Endothelial cell of umbilical vein (primary cell): Measurements from ENCODE around the gene RADIL. TPM values are rescaled to one million over a fixed set of nuclear protein-coding genes. Genes with fewer than 3 reads are reported as not detected.

Source experiments
- BruUV-seq: library from RNA; stranded (reverse); fragments of 400-500 nt; replicated peaks from 2 replicates; lab custom pipeline; 2021; lab: Mats Ljungman, UMichigan
- CTCF ChIA-PET: fragments of 300-600, 350-600 bp; sonication (Branson Sonifier 250); formaldehyde crosslinking; loops from one replicate; lab custom pipeline; 2021; ENCODE audit warnings: antibody characterized with exemption, inconsistent platforms; lab: Charles Lee
- POLR2A ChIA-PET: fragments of 300-600, 350-600 bp; sonication (Branson Sonifier 250); formaldehyde crosslinking; loops from one replicate; lab custom pipeline; 2021; ENCODE audit warnings: antibody characterized with exemption, inconsistent platforms; lab: Charles Lee
- DNase-seq: peaks from one replicate; pipeline ENCODE4 v3.0.0-alpha.2; 2011; ENCODE audit warnings: low read depth, low spot score
- FAIRE-seq: peaks from 2 replicates; lab custom pipeline; 2011; peaks lifted over from hg19 to GRCh38; lab: Jason Lieb, UNC
- H2AFZ ChIP-seq: 2 replicates; pipeline ENCODE4 v1.6.0; 2012; ENCODE audit warnings: low read depth, low read length, control low read depth, inconsistent platforms
- H3K27ac ChIP-seq: 2 replicates; pipeline ENCODE4 v1.5.1; 2011; ENCODE audit warnings: low read depth, mild to moderate bottlenecking, control low read depth, low read length, moderate library complexity; ENCODE audit not compliant: insufficient read depth
- H3K27me3 ChIP-seq, 2 experiments: 2 replicates each; pipeline versions ENCODE4 v1.6.0 to v1.6.1; 2011; ENCODE audit warnings: low read length in 2 of 2, mixed read lengths in 1 of 2; ENCODE audit not compliant: control insufficient read depth in 2 of 2, insufficient read depth in 2 of 2
- H3K36me3 ChIP-seq, 2 experiments: 2 replicates in 1 of 2; 3 replicates in 1 of 2; pipeline ENCODE4 v1.5.1; 2011; ENCODE audit warnings: low read length in 2 of 2, mild to moderate bottlenecking in 1 of 2, moderate library complexity in 1 of 2; ENCODE audit not compliant: control insufficient read depth in 2 of 2, insufficient read depth in 2 of 2; ENCODE audit errors: extremely low read depth in 1 of 2
- H3K4me1 ChIP-seq: 3 replicates; pipeline ENCODE4 v1.5.1; 2011; ENCODE audit warnings: mild to moderate bottlenecking, low read length; ENCODE audit not compliant: control insufficient read depth, insufficient read depth; ENCODE audit errors: extremely low read depth
- H3K4me2 ChIP-seq: 2 replicates; pipeline ENCODE4 v1.6.1; 2011; ENCODE audit warnings: low read length, control low read depth, mixed read lengths; ENCODE audit not compliant: insufficient read depth
- H3K4me3 ChIP-seq, 3 experiments: fragments of 200-600 bp in 1 of 3; sonication (generic), shearing (Covaris generic) in 1 of 3; replicated peaks in 1 of 3; 2 replicates each; pipeline ENCODE4 v1.5.1; 2011 to 2016; ENCODE audit warnings: control low read depth in 3 of 3, low read length in 3 of 3, mild to moderate bottlenecking in 2 of 3, inconsistent platforms in 1 of 3, low read depth in 1 of 3, moderate library complexity in 1 of 3; ENCODE audit not compliant: insufficient read depth in 1 of 3
- H3K79me2 ChIP-seq: 2 replicates; pipeline ENCODE4 v1.6.0; 2012; ENCODE audit warnings: low read length, inconsistent platforms; ENCODE audit not compliant: control insufficient read depth, insufficient read depth
- H3K9ac ChIP-seq: replicated peaks from 2 replicates; pipeline ENCODE3; 2011; ENCODE audit warnings: low read length, control low read depth; ENCODE audit not compliant: insufficient read depth; ENCODE audit errors: extremely low read depth
- H3K9me1 ChIP-seq: replicated peaks from 3 replicates; pipeline ENCODE4 v1.6.0; 2011; ENCODE audit warnings: mild to moderate bottlenecking, low read length; ENCODE audit not compliant: control insufficient read depth, insufficient read depth; ENCODE audit errors: extremely low read depth
- H3K9me3 ChIP-seq: replicated peaks from 2 replicates; pipeline ENCODE4 v1.5.1; 2012; ENCODE audit warnings: low read length, inconsistent platforms; ENCODE audit not compliant: control insufficient read depth, insufficient read depth
- H4K20me1 ChIP-seq: replicated peaks from 2 replicates; pipeline ENCODE3; 2011; ENCODE audit warnings: mild to moderate bottlenecking, low read length; ENCODE audit not compliant: control insufficient read depth, insufficient read depth; ENCODE audit errors: extremely low read depth
- EZH2 ChIP-seq: IDR thresholded peaks from 2 replicates; pipeline ENCODE4 v1.6.1; 2012; ENCODE audit warnings: borderline replicate concordance, low read depth, mild to moderate bottlenecking, moderate library complexity, low read length, inconsistent platforms; ENCODE audit not compliant: severe bottlenecking
- GATA2 ChIP-seq: IDR thresholded peaks from 2 replicates; pipeline ENCODE4 v1.7.0; 2011; ENCODE audit warnings: low read depth, mild to moderate bottlenecking, moderate library complexity, mixed read lengths, low read length; ENCODE audit not compliant: insufficient read length, insufficient read depth
- MYC ChIP-seq: IDR thresholded peaks from one replicate; pipeline ENCODE4 v1.6.1; 2011; ENCODE audit warnings: mild to moderate bottlenecking, low read depth, low read length
- POLR2AphosphoS5 ChIP-seq: IDR thresholded peaks from 2 replicates; pipeline ENCODE4 v1.6.1; 2012; ENCODE audit warnings: low read depth, mild to moderate bottlenecking, control low read depth, low read length, moderate library complexity; ENCODE audit not compliant: insufficient read depth
- dilution Hi-C: fragments of 300-500 bp; cut with MboI; formaldehyde crosslinking; loops from one replicate; pipeline ENCODE4 v1.15.0; 2019; ENCODE audit warnings: low sequenced_read_pairs; ENCODE audit not compliant: extremely low pct_ligation_motif_present
- intact Hi-C: fragments of 100-400 bp; cut with micrococcal nuclease; formaldehyde crosslinking; loops from one replicate; pipeline ENCODE4 v1.10.0; 2022
- polyA plus RNA-seq, 4 experiments: library from polyadenylated mRNA; depleted of rRNA in 3 of 4; stranded (reverse) in 3 of 4; unstranded in 1 of 4; fragments of >200 nt; gene quantifications; 2 replicates each; pipeline versions ENCODE4 v1.2.1 to v1.2.3, GENCODE V29; 2011 to 2012; ENCODE audit warnings: missing spikeins in 1 of 4
- total RNA-seq: library from RNA; stranded (reverse); gene quantifications from 2 replicates; pipeline ENCODE4 v1.2.3, GENCODE V29; 2021

RADIL gene
- total and polyA plus RNA-seq, 2 donors (not counting 3 experiments of a cell fraction or from before 2014, with no cell fraction given), result 1.2 to 2.5 TPM

- no peaks in the 10 kb centered on the region for H3K9me3 ChIP-seq
- H3K27ac ChIP-seq, result no peak overlapping the region
- ChIA-PET CTCF (no interaction called here), POLR2A (no interaction called here)
- H3K9ac ChIP-seq, result no peak overlapping the region
- peaks cover 18 to 38% of the 10 kb centered on the region in 2 experiments for H3K27me3 ChIP-seq
- intact Hi-C loops, result no loop called here
- H3K36me3 ChIP-seq, result no peaks in the 10 kb centered on the region
- no peaks in the 10 kb centered on the region for H3K79me2 ChIP-seq
- no peaks in the 10 kb centered on the region for H3K9me1 ChIP-seq
- peak overlapping the region; percentile 48 for H3K4me2 ChIP-seq
- no peak for FAIRE-seq
- dilution Hi-C loops, result no loop called here
- H2AFZ ChIP-seq, result no peak overlapping the region
- no TSS peak for BruUV-seq
- H3K4me3 ChIP-seq, result peak overlapping the region in 1 of 3 experiments; percentile 21
- no peaks in the 10 kb centered on the region for H3K4me1 ChIP-seq
- TF ChIP-seq MYC, result no peak
- H4K20me1 ChIP-seq, result no peaks in the 10 kb centered on the region
- no peak for DNase-seq
Observed at GRCh38 chr7:4861227-4861626, 22.3 kb downstream of the RADIL start.

GRCh38 chr7:4857189-4857588 lies 26.3 kb downstream of the RADIL start:
- ChIA-PET CTCF (interaction anchor here (0.6 to 1.4 kb wide), 2 partner anchors 27 to 52 kb away, joined by 3 to 4 read pairs; partner anchors contain the start of gene RADIL), POLR2A (no interaction called here)
- Histone ChIP-seq H3K79me2 (no peaks in the 10 kb centered on the region), H3K36me3 (no peaks in the 10 kb centered on the region), H3K9me3 (no peaks in the 10 kb centered on the region), H3K4me1 (no peaks in the 10 kb centered on the region), H3K9ac (no peak overlapping the region), H4K20me1 (no peaks in the 10 kb centered on the region), H3K27me3 (peaks cover 18 to 28% of the 10 kb centered on the region in 2 experiments), H3K27ac (no peak overlapping the region), H3K4me3 (no peak overlapping the region), H3K9me1 (no peaks in the 10 kb centered on the region), H3K4me2 (no peak overlapping the region), H2AFZ (no peak overlapping the region)
- DNase-seq, result no peak
- dilution Hi-C loops (no loop called here), intact Hi-C loops (no loop called here)
- no peak for FAIRE-seq
- no TSS peak for BruUV-seq
- TF ChIP-seq GATA2 (no peak), POLR2AphosphoS5 (no peak), EZH2 (no peak)
